Left ventricle myocardium inferior (tissue), 1 donor: ENCODE results near the gene GARIN3. TPM values are rescaled to one million over a fixed set of nuclear protein-coding genes. Genes with fewer than 3 reads are reported as not detected.
"Not testable (repeated sequence)": the region's sequence is repeated elsewhere in the genome, so short reads cannot be mapped to it uniquely, and the experiment has no call there.

Experiments
- DNase-seq: peaks from one replicate; pipeline ENCODE4 v3.0.0-alpha.2; 2020
- H3K27ac ChIP-seq: fragments of 200-600 bp; replicated peaks from 2 replicates; pipeline ENCODE4 v1.8.0; 2021
- H3K27me3 ChIP-seq: fragments of 200-600 bp; 2 replicates; pipeline ENCODE4 v1.8.0; 2021; ENCODE audit warnings: low read depth
- H3K36me3 ChIP-seq: fragments of 200-600 bp; 2 replicates; pipeline ENCODE4 v1.8.0; 2021
- H3K4me1 ChIP-seq: fragments of 200-600 bp; 2 replicates; pipeline ENCODE4 v1.8.0; 2021
- H3K4me3 ChIP-seq: fragments of 200-600 bp; 2 replicates; pipeline ENCODE4 v1.8.0; 2021; ENCODE audit warnings: mild to moderate bottlenecking, moderate library complexity
- H3K9me3 ChIP-seq: fragments of 200-600 bp; replicated peaks from 2 replicates; pipeline ENCODE4 v1.8.0; 2021
- CTCF ChIP-seq: fragments of 200-600 bp; IDR thresholded peaks from 2 replicates; pipeline ENCODE4 v1.8.0; 2021; ENCODE audit warnings: antibody characterized with exemption, mild to moderate bottlenecking, borderline replicate concordance
- intact Hi-C: fragments of 100-400 bp; cut with micrococcal nuclease; formaldehyde crosslinking; loops from one replicate; pipeline ENCODE4 v1.11.0; 2022
- total RNA-seq: library from RNA; stranded (reverse); fragmentation: NEBNext Ultra II Directional; extraction: Animal tissue kit (Norgen Biotek cat#: 25700); gene quantifications from one replicate; pipeline ENCODE4 v1.2.1, GENCODE V29; 2021
- donor health status: DM: no; HTN: yes; CAD: no; lungs with severe emphysema.

Gene GARIN3
- total RNA-seq, 1 donor from 2014 or later, result not detected

- Histone ChIP-seq H3K4me1 (no peaks in the 10 kb centered on the region), H3K27ac (no peak overlapping the region), H3K36me3 (no peaks in the 10 kb centered on the region), H3K4me3 (no peak overlapping the region), H3K27me3 (no peaks in the 10 kb centered on the region), H3K9me3 (no peaks in the 10 kb centered on the region)
- DNase-seq, result no peak
- intact Hi-C loops, result no loop called here
- no peak for TF ChIP-seq CTCF
These were observed 46.2 kb upstream of the GARIN3 start for GRCh38 chr5:157212307-157212706.

GRCh38 chr5:157210652-157211051 lies 44.6 kb upstream of the GARIN3 start:
- intact Hi-C loops, DNase-seq, H3K36me3 ChIP-seq, H3K4me1 ChIP-seq, H3K27ac ChIP-seq, H3K4me3 ChIP-seq, H3K27me3 ChIP-seq: not testable (repeated sequence)
- H3K9me3 ChIP-seq, result peaks cover 11% of the 10 kb centered on the region

GRCh38 chr5:157205708-157206107 lies 39.6 kb upstream of the GARIN3 start:
- no peaks in the 10 kb centered on the region for H3K36me3 ChIP-seq
- TF ChIP-seq CTCF, result no peak
- no peak overlapping the region for H3K4me3 ChIP-seq
- H3K9me3 ChIP-seq, result peaks cover 19% of the 10 kb centered on the region
- intact Hi-C loops, result no loop called here
- DNase-seq, result no peak
- no peak overlapping the region for H3K27ac ChIP-seq
- H3K4me1 ChIP-seq, result no peaks in the 10 kb centered on the region
- H3K27me3 ChIP-seq, result peaks cover 12% of the 10 kb centered on the region

GRCh38 chr5:157204765-157205164 lies 38.7 kb upstream of the GARIN3 start:
- Histone ChIP-seq H3K4me3 (no peak overlapping the region), H3K4me1 (no peaks in the 10 kb centered on the region), H3K27me3 (peaks cover 21% of the 10 kb centered on the region), H3K27ac (no peak overlapping the region), H3K36me3 (no peaks in the 10 kb centered on the region), H3K9me3 (peaks cover 19% of the 10 kb centered on the region)
- intact Hi-C loops, result no loop called here
- DNase-seq, result no peak
- no peak for TF ChIP-seq CTCF

- DNase-seq, result no peak
These were observed 37.4 kb upstream of the GARIN3 start for GRCh38 chr5:157203417-157203816.

GRCh38 chr5:157201857-157202256 lies 35.8 kb upstream of the GARIN3 start:
- TF ChIP-seq CTCF, result no peak

More at GRCh38 chr5:157203417-157203816, 37.4 kb upstream of the GARIN3 start:
- Histone ChIP-seq H3K36me3 (no peaks in the 10 kb centered on the region), H3K27ac (no peak overlapping the region), H3K9me3 (peaks cover 19% of the 10 kb centered on the region), H3K27me3 (peaks cover 35% of the 10 kb centered on the region), H3K4me3 (no peak overlapping the region), H3K4me1 (no peaks in the 10 kb centered on the region)
- TF ChIP-seq CTCF, result no peak
- intact Hi-C loops, result no loop called here

More at GRCh38 chr5:157201857-157202256, 35.8 kb upstream of the GARIN3 start:
- Histone ChIP-seq H3K9me3 (peaks cover 19% of the 10 kb centered on the region), H3K27ac (no peak overlapping the region), H3K4me3 (no peak overlapping the region), H3K27me3 (peaks cover 41% of the 10 kb centered on the region), H3K36me3 (no peaks in the 10 kb centered on the region), H3K4me1 (no peaks in the 10 kb centered on the region)
- intact Hi-C loops, result no loop called here
- no peak for DNase-seq
